ENCODE results near the gene SP3.

The SP3 gene

DNA sequence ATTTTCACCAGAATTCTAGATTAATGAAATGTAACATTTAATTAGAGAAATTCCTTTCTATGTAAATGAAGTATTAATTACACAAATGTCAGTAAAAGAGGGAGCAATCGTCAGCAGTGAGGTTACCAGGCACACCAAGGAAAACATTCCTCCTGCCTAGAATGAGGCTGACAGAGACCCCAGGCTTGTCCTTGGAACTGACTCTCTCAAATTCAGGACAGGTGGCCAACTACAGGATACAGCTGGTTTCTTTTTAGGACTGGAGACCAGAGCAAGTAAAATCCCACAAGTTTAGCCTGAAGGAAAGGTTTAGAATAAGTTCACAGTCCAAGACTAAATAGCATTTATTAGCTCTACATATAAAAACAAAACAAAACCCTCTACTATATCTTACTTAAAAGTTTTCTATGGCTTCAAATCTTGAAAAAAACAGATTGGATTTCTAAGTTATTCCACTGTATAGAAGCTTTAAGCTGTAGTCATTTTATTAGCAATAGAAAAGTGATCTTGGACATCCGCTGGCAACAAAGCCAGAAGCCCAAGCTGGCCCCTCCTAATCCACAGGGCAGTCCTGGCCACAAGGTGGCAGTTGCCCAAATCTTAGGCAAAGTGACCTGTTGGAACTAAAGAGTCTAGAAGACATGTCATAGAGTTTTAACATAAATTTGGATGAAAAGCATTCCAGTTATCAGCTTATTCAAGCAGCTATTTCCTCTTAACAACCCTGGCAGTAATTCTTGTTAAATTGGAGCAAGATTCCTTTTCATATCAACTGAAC is 81.0 kb downstream of the SP3 start:
- no peak for DNase-seq

DNA sequence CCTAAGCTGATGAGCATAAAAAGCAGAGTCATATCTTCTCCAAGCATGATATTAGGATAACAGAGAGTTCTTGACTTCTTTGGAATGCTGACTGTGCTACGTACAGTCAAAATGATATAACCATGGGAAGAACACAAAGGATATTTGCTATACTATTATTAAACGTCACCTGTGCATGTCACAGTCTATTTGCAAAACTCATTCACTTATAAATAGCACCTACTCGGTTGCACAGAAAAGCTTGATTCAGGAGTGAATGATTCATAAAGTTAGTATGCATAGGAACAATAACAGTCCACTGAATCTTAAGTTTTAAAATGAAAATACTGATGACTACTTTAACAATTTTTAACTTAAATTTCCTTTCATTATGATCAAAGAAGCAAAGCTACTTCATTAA is 83.3 kb downstream of the SP3 start:
- no peak for DNase-seq

DNA sequence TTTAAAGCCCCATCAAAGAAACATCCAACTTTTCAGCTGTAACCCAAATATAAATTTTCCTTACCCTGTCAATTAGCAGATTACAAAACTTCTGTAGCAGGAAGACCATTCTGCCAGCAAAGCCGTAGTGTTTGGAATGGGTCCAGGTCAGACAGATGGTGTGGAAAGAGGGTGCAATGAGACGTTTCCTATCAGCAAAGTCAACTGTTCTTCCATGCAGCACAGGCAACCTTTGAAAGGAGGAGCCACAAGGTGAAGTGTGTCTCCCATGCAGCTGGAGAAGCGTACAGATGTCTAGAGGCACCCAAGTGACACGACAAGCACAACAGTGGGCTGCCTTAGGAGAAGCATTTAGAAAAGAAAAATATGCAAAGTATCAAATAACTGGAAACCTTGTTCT is 83.7 kb downstream of the SP3 start:
- no peak for DNase-seq

DNA sequence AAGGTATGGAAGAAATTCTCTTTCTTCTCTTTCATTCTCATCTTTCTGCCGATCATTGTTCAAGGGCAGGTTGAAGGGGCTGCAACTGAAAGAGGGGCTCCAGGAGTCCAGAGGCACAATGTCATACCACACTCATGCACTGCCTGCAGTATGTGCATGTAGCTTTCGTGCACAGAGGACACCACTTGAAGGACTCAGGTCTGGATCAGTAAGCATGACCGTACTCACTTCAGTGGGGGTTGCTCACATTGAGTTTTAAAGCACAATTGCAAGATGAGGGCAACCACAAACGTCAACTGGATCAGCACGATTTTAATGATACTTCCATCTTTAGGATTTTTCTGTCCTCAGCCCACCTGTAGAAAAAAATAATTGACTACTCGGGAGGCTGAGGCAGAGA is 84.6 kb downstream of the SP3 start:
- DNase-seq = no peak

DNA sequence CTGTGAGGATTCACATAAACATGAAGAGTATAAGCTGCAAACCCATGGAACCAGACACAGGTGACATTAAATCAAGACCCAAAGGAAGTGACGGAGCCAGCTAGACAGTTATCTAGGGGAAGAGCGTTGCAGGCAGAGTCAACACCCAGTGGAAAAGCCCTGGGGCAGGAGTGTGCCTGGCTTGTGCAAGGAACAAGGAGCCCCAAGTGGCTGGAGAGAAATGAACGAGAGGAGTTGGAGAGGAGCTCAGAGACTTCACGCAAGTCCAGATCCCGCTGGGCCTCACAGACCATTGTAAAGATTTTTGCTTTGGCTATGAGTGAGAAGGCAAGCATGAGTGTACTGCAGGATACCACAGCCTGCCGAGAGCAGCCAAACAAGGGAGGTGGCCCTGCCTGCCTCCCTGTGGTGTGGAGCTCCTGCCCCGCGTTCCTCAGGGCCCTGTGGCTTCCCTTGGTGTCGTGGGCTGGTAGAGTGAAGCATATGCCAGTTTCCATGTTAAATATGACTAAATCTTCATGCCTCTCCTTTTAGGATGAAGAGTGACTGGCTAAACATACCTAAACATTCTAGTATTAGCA is 88.2 kb downstream of the SP3 start:
- no peak for DNase-seq

DNA sequence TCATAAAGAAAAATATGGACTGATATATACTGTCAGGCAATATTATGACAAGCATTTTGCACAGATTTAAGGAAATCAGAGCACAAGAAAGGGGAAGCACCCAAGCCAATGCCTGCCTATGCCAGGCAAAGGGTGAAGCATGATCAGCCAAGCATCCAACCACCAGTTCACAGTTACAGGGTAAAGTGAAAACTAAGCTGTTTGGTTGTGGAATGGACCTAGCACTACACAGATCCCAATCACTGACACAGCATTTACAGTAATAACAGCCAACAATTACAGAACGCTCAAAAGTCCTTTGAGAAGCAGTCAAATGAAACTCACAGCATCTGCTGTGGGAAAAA is 90.3 kb downstream of the SP3 start:
- DNase-seq = no peak

DNA sequence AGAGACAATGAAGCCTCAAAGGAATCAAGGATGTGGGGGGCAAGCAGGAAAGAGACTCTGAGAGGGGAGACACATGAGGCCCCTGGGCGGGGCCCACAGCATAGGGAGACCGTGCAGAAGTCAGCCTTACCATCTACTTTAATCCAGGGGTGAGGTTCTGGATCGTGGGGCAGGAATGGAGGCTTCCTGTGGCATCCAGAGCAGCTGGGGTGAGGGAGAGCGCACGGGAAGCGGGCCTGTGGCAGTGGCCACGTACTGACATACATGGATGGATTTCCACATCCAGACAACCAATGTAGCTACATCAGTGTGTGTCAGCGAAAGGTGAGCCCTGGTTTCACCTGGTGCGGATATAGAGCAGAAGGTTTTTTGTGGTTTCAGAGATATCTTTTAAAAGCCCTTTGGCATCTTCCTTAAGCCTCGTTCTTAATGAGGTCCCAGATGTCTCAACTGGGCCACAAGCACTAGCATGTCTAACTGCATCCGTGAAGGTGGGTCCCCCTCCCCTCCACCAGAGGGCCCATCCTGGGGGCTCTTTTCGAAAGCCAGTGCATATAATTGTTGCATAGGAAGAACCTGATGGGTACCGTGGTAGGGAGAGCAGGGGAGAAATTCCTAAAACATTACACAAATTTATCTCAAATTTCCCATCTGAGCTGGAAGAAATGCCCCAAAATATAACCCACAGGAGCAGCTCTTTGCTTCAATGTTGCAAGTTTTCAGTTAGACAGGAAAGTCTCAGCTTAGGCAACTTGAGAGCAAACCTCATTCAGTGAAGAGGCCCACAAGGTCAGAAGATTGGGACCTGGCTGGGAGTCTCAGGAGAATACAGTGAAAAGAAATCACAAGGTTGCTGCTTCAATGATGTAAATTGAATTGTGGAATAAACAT is 90.9 kb downstream of the SP3 start:
- no peak for DNase-seq

DNA sequence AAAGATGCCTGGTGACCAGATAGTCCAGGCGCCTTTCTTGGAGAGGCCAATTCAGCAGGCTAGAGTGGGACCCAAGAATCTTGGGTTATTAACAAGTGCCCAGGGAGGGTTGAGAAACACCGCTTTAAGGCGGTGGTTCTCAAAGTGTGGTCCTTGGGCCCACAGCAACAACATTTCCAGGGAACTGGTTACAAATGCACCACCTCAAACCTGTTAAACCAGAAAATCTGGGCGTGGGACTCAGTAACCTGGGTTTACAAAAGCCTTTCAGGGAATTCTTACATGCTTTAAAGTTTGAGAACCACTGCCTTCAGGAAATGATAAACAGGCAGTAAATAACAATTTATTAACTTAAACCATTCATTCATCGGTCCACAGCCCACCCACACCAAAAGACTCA is 92.5 kb downstream of the SP3 start:
- no peak for DNase-seq

DNA sequence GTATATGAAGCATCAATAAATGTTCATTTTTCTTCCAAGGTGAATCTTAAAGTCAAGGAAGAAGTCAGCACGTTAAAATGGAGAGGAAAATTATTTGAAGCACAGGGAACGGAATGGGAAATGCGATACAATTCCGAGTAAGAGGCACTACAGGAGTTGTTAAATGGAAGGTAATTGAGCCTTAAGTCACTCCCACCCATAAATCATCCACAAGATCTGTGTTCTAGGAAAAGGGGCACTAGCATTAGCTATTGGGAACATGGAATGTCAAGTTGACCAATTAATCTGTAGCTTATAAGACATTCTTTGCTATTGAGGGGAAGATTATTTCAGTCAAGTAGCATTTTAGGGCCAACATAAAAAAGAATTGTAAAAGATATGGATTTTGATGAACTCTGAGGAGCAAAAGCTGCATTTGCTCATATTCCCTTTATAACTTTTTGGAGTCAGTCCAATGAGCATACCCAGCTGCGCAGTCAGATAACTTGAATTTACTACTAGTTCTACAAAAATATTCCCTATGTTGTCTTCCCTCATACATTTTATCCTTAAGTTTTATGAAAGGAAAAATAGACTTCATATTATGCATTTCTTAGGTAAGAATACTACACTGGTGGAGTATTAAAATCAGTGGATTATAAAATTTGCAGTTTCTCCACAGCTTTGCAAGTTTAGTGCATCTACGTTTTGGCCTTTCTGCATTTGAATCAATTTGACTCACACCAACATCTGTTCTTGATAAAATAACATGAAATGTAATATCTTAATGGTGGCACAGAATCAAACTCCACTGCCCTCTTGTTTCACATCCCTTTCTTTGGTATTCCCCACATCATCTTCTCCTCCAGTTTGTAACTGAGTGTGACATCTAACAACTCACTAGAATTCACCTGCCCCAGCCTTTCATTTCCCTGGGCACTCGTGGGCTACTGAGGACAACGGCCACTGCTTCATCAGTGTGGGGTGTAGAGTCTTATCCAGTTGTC is 95.6 kb downstream of the SP3 start:
- DNase-seq = no peak

DNA sequence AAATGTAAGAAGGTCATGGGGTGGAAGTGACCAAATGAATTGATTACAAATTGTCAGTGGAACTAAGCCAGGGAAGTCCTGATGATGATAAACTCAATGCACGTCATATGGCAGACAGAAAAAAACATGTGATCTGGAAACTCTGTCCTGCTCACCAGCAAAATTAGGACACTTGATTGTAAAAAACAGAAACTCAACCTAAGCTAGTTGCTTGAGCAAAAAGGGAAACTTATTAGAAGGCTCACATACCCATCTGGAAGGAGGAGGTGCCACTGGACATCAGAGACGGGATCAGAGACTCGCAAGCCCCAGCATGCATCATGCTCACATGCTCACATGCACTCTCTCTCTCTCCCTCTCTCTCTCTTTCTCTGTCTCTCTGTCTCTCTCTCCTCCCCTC is 96.8 kb downstream of the SP3 start:
- no peak for DNase-seq

DNA sequence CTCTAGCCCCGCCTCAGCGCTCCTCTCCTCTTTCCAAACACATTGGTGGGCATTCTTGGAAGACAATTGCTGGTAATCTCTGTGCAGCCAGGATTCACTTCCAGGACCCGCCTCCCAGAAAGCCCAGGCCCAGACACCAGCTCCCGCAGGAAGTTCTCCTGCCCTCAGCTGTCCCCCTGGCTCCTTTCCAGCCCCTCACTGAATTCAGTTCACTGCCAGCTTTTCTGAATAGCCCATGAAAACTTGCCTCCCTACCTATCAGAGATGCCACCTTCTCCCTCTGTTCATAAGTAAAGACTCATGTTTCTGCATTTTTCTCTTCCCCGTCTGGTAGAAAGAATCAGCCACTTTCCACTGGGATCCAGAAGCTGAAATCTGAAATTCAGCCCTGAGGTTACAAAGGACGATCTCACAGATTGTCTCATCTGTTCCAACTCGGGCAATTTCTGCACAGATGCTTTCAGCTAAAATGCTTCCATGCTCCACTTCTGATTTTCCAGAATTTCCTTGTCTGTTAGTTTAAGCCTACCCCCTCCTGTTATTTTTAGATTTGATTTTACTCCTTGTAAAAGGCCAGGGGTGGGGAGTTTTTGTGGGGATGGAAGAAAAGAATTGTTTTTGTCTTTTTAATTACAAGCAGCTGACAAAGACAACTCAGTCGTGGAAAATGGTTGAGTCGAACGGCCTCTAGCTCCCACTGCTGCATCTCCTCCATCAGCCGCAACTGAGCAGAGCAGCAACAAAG is 98.1 kb downstream of the SP3 start:
- no peak for DNase-seq

DNA sequence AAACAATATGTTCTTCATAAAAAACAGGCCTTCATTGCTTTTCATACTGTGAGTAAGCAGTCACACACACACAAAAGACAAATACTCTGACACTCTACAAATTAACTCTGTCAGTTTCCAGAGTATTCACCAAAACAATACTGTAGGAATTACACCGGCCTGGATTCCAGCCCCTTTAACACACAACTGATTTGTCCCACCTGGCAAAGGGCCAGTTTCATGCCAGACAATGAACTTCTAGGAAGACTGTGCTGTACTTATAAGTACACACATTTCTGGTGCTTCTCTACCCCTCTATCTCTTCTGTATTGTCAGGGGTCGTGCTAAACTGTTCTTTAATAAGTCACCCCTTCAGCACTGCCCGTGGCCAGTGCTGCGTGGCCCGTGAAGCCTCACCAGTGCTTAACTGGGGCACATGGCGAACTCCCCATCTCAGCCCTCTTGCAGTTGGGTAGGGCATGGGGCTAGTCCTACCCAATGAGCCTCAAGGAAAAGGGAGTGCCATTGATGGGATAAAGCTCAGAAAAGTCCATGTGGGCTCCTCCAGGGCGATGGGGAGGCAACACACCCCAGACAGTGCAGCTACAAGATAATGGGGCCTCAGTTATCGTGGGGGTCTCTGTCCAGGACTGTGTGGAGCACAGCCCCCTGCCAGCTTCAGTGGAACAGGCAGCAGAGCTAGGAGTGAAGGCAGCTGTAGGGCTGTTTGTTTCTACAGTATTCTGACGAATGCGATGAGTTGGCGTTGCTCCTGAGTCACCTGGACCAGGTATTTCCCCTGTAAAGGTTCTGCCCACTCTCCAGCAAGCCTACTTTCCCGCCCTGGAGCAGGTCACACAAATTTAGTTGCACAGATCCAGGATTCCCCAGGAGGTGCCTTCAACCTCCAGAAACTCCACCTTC is 99.0 kb downstream of the SP3 start:
- DNase-seq = no peak

DNA sequence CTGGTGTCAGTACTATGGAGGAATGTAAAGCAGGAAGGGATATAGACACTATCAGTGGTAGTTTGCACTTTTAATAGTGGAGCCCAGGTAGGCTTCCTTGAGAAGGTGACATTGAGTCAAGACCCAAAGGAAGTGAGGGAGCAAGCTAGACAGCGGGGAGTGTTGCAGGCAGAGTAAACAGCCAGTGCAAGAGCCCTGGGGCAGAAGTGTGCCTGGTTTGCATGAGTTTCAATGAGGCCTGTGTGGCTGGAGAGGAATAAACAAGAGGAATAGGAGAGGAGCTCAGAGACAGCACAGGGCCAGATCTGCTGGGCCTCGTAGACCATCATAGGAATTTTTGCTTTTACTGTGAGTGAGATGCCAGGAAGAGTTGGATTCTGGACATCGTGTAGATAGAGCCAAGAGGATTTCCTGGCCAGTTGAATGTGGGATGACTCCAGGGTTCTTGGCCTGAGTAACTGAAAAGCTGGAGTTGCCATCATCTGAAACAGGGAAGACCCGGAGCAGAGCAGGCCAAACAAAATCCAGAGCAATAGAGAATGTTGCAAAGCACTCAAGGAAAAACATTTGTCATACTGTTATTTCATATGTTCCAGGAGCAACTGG is 102.5 kb downstream of the SP3 start:
- DNase-seq = no peak

DNA sequence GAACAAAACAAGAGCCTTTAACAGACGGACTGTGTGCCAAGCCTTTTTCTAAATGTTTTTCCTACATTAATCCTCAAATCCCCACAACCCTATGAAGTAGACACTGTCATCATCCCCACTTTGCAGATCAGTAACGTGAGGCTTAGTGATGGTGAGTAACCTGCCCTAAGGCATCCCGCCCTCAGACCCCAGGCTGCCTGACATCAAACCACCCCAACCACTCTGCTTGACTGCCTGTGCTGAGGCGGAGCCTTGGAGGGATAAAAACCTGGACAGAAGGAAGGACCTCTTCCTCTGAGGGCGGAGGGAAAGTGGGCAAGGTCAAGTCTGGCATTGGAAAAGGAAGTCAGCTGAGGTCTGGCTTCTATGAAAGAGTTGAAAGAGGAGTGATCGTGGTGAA is 104.6 kb downstream of the SP3 start:
- DNase-seq = no peak

DNA sequence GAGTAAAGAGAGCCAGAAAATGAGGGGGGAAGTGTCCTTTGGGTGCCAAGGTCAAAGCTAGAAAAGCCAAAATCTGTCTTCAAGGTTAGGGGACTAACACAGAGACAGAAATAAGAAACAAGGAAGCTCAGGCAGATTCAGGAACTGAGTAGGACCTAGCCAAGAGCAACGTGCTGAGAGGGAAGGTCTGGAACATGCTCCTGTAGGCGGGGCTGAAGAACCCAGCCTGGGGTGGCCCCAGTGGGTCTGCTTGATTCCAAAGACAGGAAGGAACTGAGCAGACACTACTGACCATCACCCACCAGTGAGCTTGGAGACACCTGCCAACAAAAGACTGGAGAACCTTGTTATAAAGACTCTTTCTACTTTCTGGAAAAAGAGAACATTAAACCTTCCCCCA is 105.1 kb downstream of the SP3 start:
- DNase-seq = no peak

DNA sequence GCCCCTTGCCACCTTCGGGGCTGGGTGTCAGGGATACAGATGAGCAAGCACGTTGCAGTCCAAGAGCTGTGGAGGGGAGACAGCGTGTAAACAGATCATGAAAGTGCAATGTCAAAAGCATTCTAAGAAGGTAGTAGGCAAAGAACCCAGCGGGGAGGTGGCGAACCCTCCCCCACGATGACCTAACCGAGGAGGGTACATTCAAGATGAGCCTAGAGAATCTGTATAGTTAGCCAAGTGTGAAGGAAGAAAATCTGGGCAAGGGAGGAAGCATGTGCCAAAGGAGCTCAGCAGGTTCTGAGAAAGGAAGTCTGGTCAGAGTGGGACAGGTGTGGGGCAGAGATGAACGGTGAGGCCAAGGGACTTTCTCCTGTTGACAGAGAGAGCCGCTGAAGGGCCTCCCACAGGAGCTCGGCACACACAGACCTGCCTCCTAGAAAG is 106.9 kb downstream of the SP3 start:
- DNase-seq = no peak

Data from hippocampal formation (tissue), 2 donors.